GM19324 (cell line): ENCODE data around the gene CPXM2.

Experiments
- ATAC-seq: cut with Tn5 transposase; IDR thresholded peaks from one replicate; pipeline ENCODE4 v1.9.1; 2021; ENCODE audit warnings: mild to moderate bottlenecking, moderate library complexity; ENCODE audit not compliant: unreplicated experiment, low FRiP score

Gene CPXM2

DNA sequence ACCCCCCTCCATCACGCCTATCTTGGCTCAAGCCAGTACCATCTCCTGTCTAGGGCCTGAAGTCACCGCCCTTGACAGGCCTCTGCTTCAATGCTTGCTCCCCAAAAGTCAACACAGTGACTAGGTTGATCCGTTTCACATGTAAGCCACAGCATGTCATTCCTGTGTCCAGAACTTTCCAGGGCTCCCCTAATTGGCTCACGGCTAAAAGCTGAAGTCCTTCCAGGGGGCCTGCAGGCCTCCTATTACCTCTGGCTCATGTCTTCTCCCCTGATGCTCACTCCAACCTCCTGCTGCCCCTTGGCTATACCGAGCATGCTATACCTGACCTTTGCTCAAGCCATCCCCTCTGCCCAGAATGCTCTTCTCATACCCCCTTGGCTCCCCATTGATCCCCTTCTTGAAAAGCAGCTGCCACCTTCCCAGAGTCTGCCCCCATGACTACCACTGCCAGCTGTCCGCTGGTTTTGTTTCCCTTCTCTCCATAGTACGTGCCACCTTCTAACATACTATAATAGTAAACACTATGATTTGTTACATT is 39.1 kb downstream of the CPXM2 start:
- ATAC-seq = no peak

DNA sequence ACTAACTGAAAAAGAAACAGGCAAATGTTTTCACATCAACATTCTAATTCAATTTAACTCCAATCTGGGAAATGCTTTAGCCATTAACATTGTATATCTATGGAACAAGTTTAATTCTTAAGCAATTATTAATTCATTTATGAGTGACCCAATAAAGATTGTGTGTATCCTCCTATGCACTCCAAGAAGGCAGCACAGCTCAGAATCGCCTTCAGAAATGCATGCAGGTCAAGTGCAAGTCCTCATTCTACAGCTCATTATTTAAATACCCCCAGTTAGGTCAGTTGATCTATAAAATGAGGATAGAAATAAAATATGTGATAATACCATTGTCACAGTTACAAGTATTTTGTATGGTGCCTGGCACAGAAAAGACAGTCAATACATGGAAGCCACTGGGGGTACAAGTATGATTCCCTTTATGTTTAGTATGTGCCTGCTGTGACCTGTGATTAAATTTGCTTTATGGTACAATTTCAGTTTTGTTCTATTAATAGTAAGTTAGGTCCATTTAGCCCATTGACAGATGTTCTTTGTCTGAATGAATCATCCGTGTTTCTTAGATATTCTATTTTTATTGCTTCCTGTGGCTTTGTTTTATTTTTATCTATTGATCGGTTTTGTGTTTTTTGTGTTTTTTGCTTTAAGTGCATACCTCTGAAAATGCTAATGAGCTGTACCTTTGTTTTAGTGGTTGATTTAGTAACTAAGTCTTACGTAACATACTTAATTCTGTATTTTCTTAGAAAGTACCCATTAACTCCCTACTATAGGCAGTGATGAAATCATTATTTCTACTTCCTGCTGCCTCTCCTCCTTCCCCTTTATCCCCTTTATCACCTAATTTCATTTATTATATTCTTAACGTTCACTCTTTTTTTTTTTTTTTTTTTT is 42.8 kb downstream of the CPXM2 start:
- ATAC-seq = no peak

DNA sequence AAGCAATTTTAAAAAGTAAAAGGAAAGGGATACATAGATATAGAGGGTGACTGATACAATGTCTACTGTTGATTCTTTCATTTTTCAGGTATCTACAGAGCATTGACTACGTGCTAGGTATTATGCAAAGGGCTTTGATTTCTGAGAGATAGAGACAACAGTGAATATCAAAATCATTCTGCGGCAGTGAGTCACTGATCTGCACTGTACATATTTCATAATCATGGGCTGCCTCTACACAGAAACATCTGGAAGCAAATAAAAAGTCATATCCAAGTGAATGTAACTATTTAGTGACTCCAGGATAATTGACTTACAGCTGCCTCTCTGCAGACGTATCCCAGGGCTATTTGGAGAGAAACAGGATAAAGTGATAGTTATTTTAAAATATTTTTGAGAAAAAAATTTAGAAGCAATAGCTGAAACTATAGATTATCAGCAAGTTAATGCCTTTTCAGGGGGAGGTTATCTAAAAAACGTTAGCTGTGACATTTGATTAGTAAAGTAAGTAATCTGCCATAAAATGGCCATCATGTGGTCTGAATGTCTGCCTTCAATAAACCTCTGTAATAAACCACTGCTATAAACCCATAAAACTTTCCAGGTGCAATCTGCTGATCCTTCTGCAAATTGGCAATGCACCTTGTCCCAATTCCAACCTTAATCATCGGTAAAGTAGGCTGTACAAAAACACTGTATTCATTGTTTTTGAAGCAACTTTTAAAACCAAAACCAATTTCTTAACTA is 43.7 kb downstream of the CPXM2 start:
- ATAC-seq = no peak

DNA sequence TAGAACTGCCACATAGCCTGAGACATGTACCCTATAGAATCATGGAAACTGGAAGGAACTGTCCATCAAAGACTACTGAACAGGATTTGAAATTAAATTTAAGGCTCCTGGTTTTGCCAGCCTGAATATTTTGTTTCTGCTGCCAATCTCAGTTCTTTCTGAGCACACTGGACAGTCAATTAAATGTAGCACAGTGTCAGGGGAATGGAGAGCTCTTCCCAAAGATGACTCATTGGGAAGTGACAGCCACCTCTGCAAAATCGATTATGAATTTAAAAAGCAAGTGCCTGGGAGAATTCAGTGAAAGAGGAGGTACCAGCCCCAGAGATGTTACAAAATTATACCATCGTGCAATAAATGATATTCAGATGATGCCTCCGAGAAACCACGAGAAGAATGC is 47.8 kb downstream of the CPXM2 start:
- no peak for ATAC-seq

DNA sequence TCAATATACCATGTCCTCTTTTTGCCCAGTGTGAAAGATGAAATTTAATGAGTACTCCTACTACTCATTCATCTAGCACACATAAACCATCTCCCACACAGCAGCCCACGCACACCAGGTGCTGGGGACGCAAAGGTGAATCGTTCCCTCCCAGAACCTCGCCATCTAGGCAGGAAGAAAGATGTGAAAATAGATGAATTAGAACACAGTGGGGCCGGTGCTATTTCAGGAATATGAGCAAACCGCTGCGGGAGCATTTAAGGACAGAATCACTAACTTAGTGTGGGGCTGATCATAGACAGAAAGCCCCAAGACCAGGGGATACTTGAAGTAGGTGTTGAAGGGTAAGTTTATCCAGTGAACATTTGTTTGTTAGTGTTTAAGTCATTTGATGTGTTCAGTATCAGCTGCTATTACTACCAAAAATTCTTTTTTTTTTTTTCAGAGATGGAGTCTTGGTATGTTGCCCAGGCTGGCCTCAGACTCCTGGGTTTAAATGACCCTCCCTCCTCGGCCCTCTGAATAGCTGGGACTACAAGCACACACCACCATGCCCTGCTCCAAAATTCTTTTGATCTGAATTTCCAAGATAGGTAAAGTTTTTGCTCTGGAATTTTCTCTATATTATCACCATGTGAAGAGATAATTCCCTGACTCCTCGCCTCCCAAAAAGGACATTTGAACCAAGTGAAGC is 48.8 kb downstream of the CPXM2 start:
- no peak for ATAC-seq

DNA sequence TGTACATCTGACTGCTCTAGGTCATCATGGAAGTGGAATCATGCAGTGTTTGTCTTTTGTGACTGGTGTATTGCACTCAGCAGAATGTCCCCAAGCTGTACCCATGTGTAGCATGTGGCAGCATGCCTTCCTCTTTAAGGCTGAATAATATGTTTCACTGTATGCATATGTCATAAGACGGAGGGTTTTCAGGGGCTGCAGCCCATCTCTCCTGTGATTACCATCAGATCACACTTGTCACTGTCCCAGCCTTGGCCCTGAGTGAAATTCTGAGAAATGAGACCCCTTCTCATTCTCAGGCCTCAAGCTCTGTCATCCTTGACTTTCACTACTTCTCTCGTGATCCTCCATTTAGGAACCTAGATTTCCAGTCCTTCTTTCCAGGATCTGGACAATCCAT is 50.0 kb downstream of the CPXM2 start:
- no peak for ATAC-seq

DNA sequence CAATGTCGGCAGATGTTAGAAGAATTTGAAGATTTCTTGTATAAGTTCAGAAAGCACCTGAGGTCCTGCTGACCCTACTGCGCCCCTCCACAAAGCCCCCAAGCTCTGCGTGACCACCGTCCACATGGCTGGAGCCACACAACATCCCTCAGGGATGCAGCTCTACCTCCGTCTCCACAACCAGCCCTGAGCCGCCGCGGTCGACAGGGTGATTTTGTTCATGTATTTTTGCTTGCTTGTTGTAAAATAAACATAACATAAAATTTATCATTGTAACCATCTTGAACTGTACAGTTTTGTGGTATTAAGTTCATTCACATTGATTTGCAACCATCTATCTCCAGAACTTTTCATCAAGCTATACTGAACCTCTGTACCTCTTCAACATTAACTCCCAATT is 50.5 kb downstream of the CPXM2 start:
- ATAC-seq = no peak

DNA sequence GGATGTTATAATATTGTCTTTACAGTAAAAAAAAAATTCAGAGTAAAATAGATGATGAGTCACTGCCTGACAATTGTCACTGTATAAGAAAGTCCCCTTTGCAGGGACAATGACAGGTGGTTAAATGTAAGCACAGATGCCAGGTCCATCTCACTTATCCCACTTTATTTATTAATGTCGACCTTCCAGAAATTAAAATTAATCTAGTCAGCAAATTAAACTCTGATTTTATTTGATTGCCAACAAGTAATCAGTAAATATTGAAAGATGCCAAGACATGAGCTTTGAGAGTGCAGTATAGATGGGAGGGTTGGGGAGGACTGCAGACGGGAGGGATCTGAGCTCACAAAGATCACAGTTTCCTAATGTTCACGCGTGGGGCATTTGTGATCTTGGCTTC is 50.9 kb downstream of the CPXM2 start:
- ATAC-seq = no peak

DNA sequence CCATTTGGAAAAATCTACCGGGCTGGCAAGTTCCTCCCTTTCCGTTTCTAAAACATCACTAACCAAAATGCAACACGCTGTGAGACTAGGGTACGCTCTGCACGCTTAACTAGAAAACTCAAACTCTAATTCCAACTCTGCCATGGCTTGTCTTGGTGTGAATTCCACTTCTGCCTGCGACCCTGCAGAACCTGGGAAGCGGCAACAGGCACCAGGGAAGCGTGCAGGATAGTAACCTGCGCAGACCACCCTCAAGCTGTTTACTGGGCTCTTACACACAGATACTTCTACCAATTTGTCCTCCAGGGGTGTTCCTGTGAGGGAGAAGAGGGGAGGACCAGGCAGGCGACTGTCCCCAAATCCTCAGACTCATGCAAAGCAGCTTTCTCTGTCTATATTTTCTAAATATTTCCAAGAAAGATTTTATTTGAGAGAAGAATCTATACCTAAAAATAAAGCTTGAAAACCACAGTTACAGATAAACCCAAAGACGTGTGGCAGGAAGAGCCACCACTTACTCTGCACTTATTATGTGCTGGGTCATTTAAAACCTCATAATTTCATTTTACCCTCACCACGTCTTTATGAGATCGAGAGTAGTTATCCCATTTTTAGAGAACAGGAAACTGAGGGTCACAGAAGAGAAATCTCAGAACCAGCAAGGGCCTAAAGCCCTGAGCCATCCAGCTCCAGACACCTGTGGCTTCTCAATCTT is 52.9 kb downstream of the CPXM2 start:
- no peak for ATAC-seq

DNA sequence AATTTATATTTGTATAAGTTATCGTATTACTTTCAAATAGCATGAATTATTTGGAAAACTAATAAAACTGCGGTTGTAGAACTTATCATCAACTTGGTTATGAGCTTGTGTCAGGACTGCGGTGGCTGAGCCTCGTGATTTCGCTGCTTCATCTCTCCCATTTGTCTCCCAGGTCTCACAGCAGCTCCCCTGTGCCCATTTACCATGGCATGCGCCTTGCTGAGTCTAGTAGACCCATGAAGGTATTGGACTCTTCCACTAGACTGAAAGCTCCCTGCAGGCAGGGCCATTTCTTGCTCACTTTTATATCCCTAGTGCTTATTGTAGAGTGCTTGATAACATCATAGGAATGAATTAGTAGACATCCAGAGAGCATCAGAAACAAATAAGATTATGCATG is 53.9 kb downstream of the CPXM2 start:
- no peak for ATAC-seq

DNA sequence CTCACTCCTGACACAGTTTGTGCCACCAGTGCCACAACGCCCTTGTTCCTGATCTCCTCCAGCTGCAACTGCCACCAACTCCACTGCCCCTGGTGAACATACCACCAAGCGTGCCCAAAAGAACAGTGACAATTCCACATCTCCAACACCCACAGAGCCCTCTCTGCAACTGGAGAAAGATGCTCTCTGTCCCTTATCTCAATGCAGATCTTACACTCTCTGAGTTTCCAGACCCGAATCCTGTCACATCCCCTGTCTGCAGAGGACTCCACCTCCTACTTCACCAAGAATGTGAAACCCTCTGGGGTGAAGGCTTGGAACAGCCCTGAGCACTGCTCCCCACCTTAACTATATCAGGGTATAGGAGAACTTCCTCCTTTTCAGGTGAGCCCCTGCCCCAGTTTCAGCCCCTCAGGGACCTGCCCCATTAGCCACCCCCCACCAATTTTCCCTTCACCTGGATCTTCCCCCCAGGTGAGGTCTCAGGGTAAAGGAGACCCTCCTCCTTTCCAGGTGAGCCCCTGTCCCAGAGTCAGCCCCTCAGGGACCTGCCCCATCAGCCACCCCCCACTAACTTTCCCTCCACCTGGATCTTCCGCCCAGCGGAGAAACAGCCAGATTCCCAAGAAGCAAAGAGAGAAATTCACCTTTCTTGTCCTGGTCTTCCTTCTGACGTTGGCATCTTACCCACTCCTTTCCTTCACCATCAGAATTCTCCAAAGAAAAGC is 55.0 kb downstream of the CPXM2 start:
- no peak for ATAC-seq

DNA sequence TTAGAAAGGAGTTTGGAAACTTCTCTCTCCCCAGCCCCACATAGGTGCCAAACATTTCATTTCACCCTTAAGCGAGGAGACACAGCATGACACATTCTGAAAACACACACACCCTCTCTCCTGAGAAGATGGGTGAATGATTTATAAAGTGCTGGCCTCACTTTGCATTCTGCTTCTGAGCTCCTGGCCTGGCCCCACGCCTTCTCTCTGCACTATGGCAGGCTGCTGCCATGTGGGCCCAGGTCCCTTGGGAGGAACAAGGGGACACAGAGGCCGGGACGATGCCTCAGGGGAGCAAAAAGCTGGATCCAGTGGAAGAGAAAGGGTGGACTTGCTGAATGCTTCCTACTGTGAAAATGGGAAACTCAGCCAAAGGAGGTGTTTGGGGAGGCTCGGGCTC is 56.0 kb downstream of the CPXM2 start:
- ATAC-seq = peak; percentile 93

DNA sequence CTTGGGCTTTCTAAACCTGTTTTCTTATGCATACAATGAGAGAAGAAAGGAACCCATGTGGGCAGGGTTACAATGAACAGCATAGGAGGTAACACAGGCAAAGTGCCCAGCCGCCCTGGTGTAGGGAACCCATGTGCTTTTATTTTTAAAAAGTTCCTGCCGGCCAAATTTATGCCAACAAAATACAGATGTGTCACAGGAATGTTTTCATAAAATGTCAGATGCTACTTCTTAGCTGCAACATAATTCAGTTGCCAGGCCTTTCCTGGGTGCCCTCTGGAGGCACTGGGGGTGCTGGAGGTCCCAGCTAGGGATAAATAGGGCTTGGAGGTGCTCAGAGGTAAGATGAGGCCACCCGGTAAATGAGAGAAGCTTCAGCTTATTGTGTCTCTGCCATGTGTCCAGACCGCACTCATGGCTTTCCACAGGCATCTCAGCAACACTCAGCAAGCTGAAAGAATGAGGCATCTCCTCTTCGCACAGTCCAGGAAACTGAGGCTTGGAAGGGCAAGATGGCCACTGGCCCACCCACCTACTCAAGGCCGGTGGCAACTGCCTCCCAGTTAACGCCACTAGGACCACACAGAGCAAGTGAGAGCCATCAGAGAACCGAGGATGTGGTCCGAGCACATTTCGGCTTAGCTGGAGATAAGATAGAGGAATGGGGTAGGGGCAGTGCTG is 58.3 kb downstream of the CPXM2 start:
- no peak for ATAC-seq

DNA sequence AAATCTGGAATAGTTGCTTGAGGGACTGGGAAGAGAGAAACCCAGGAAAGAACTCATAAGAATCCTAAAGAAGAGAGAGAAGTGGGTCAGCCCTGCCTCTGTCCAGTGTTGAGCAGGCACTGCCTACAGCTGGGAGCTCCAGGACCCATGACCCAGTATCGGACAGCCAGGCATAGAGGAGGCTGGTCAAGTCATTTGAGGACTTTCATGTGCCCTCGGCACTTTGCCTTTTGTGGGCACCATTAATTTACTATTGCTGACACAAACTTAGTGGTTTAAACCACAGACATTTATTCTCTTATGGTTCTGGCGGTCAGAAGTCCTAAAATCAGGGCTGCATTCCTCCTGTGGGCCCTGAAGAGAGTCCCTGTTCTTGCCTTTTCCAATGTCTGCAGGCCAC is 60.3 kb downstream of the CPXM2 start:
- ATAC-seq = no peak

DNA sequence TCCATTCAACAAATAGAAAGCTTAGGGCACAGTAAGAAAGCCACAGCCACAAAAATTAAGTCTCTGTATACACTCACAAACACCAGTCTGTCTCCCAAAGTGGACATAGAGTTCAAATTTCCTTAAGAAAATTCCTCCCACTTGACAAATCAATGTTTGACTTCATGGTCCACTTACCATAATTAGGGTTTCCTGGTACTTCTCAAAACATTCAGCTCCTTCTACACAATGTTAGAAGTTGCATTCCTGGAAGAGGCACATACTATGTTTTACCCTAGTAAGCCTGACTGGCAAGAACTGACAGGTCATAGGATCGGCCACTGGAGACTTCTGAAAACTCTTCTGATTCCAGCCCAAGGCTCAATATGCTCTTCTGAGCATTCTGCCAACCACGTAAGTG is 70.5 kb downstream of the CPXM2 start:
- no peak for ATAC-seq

DNA sequence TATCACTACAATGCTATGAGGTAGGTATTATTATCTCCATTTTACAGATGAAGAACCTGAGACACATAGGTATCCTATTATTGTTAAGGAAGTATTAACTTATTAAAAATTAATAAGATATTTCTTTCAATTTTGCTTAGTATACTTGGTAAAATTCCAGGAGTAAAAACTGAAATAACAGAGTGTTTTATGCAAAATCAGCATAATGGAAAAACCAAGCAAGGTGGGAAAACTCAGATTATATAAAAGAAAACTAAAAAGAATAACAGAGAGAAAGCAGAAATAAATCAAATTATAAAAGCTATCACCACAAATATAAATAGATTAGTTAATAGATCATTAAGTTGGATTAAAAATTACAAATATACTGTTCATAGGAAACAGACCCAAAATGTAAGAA is 82.0 kb downstream of the CPXM2 start:
- ATAC-seq = no peak

DNA sequence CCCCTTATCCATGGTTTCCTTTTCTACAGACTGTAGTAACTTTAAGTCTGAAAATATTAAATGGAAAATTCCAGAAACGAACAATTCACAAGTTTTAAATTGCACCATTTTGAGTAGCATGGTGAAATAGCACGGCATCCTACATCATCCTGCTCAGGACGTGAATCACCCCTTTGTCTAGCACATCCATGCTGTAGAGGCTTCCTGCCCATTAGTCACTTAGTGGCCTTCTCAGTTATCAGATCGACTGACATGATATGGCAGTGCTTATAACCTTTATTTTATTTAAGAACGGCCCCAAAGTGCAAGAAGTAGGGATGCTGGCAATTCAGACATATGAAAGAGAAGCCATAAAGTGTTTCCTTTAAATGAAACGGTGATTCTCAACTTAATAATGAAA is 82.7 kb downstream of the CPXM2 start:
- no peak for ATAC-seq

DNA sequence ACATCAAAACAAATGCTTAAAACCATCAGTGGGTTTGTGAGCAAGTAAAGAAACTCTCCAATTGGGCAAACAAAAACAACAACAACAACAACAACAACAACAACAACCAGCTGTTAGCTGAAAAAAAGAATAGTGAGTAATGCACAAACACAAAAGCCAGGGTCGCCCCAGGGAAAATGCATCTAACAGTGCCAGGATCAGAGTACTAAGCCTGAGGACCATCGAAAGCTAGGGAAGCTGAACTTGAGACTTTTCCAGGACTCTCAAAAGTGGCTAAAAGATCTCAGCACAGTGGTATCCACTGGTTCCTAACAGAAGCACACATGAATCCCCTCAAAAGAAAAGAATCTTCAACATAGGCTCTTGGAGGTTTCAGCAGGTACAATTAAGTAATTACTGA is 83.3 kb downstream of the CPXM2 start:
- ATAC-seq = no peak

DNA sequence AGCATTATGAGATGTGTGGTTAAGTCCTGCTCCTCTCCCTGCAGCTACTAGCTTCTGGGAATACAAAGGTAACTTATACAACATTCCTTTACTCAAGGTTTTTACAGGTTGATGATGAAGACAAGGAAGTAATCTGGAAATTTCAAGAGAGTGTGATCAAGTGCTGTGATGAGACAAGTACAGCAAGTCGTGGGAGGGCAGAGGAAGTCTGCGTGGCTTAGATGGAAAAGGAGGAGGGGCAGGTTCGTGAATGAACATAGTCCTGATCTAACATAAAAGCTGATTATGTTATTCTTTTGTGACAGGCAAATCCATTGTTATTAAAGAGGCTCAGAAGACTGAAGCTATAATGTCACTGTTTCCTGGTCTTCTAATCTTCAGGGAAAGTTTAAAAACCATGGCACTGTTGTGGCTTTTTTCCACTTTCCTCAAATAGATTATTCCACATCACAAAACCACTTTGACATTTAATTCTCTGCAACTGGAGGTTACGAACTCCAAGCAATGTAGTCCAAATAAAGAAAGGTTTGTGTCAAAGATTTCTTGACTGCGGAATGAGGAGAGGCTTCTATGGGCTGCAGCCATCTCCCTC is 84.1 kb downstream of the CPXM2 start:
- no peak for ATAC-seq
